Stimulated activated CD4-positive, alpha-beta T cell treated with anti-CD3 and anti-CD28 coated beads, Interleukin-2, amount 100 ng/mL, for 48 hours (primary cell): ENCODE data around the gene PHF2.

Source experiments
- DNase-seq, 2 donors: peaks; one replicate each; pipeline ENCODE4 v3.0.0-alpha.2; 2020

Gene PHF2

DNA sequence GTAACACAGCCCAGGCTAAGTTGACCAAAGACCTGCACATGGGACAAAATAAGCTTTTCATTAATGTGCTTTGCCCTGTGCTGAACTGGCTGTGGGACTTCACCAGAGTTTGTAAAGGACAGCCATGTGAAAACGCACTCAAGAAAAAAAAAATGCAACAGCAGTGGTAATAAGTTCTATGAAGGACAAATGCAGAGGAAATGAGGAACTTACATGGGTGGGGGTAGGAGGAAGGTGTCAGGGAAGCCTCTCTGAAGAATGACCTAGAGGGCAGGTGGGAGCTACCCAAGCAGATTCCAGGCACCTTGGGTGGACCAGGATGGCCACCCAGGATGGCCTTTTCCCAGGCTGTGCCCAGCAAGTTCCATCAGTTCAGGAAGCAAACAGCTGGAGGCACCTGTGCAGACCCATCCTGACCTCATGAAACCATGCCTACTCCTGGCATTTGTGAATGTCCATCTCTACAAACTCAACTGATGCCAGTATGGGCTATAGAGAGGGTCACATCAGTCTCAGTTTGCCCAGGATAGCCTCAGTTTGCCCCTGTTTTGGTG, 6.7 kb upstream of the PHF2 start:
- no peak for DNase-seq

DNA sequence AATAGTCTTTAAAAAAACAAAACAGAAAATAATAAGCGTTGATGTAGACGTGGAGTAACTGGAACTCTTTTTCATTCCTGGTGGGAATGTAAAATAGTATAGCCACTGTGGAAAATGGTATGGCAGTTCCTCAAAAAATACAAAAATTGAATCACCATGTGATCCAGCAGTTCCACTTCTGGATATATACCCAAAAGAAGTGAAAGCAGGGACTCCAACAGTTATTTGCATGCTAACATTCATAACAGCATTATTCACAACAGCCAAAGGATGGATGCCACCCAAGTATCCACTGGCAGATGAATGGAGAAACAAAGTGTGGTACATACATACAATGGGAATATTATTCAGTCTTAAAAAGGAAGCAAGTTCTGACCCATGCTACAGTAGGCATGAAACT, 4.2 kb upstream of the PHF2 start:
- no peak for DNase-seq

DNA sequence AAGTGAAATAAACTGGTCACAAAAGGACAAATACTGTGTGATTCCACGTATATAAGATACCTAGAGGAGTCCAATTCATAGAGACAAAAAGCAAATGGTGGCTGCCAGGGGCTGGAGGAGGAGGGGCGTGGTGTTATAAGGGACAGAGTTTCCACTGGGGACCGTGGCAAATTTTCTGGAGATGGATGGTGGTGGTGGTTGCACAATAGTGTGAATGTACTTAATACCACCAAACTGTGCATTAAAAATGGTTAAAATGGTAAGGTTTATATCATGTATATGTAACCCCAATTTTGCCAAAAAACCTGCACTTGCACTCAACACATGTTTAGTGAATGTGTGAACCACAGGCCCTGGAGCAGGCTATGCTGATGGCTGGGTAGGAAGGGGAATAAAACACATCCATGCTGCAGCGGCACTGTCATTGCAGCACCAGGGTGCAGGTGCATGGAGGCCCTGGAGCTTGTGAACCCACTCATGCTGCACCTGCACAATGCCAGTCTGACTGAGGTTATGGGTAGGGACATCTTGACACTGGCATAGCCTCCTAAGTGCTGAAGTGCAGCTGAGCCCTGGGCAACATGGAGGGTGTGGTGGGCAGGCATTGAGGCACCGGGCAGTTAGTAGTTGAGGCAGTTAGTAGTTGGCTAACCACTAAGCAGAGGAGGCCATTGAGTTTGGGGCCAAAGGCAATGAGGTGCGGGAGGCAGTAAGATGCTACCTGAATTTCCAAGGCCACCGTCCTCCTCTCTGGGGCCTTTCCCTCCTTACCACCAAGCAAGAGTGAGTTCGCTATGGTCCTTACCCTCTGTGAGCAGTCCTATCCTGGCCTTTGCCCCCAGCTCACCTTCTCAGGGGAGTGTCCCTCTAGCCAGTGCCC, 3.5 kb upstream of the PHF2 start:
- no peak for DNase-seq

DNA sequence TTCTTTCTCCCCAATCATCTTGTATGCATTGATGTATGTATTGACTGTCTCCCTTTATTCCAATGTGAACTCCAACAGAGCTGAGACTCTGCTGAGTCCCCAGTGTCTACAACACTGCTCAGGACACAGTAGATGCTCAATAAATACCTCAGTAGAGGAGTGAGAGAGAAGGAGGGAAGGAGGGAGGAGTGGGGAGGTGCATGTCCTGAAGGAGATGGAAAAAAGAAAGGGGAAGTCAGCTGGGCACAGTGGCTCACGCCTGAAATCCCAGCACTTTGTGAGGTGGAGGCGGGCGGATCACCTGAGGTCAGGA, 2.9 kb upstream of the PHF2 start:
- DNase-seq: no peak

DNA sequence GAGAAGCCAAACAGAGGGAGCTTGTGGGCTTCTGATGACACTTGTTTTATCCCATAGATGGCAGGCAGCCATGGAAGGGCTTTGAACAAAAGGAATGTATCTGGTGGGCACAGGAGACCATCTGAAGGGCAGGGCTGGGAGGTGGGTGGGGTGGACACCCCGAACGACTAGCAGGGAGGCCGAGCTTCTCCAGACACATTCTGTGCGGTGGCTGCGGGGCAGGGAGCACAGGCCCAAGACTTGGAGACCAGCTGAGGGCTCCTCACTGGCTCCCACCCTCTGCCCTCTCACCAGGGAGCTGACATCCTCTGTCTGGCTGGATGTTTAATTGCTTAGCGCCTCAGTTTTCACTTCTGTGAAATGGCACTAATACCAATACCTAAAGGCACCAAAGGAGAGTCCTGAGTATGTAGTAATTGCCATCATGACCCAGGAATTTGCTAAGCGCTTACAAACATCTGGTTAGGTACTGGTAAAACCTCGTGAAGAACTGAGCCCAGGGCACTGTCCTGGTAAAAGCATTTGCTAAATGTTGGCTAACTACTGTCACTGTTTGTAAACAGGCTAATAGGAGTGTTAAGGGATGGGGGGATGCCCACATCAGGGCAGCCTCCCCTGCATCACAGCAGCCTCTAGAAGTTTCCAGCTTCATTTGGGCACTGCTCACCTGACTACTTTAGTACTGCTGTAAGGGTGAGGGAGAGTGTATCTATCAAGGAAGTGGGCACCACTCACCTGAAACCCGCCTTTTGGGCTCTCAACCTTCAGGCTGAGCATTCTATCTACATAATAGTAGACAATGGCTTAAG, 2.1 kb upstream of the PHF2 start:
- DNase-seq: no peak

DNA sequence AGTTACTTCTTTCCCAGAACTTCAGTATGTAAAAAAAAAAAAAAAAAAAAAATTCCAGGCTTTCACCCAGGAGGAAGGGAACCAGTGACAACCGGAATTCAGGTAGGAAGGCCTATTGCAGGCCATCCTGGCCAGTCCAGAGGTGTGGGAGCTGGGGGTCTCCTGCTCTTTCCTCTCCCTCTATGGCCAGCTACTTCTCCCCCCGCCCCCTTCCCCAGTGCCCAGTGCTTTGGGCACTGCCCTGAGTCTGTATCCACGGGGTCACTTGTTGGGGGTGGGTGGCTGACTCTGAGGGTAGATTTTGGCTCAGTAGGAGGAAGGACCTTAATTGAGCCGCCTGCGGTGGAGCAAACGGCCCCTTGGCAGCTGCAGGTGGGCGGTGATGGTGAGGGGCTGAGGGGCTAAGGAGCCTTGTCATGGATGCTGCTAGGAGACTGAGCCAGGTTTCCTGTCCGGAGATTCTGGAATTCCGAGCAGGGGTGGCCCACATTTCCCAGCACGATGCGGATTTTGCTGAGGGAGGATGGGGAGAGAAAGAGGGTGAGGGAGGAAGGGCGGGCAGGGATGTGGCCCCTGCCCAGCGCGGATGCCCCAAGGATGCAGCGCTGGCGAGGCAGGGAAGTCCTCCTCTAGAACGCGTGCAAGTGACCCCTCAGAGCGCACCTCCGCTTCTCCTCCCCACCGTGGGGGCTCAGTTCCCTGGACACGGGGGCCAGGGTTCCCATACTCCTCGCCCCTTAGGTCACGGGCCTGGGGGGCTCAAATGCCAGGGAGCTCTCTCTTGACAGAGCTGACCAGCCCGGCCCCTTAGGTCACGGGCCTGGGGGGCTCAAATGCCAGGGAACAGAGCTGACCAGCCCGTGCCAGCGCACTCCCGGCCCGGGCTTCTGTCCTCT, 1.2 kb upstream of the PHF2 start:
- no peak for DNase-seq

DNA sequence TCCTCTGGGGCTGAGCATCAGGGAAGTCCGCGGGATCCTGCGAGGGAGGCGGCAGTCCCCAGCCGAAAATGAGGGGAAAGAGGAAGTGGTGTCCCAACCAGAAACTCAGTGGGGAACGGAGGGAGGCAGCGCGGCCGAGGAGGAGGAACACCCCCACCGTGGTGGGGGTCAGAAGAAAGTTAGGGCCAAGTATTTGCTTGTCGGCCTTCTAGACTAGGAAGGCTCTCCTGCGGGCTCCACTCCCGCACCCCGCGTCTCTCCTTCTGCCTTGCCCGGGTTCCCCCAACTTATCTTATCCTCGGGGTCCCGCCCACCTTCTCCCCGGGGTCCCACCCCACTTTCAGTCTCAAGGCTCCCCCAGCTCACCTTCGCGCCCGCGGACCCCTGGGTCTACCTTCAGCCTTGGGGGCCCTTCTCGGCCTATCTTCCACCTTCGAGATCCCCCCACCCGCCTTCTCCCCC, 557 bp upstream of the PHF2 start:
- DNase-seq: peak; percentile 38 to 39

DNA sequence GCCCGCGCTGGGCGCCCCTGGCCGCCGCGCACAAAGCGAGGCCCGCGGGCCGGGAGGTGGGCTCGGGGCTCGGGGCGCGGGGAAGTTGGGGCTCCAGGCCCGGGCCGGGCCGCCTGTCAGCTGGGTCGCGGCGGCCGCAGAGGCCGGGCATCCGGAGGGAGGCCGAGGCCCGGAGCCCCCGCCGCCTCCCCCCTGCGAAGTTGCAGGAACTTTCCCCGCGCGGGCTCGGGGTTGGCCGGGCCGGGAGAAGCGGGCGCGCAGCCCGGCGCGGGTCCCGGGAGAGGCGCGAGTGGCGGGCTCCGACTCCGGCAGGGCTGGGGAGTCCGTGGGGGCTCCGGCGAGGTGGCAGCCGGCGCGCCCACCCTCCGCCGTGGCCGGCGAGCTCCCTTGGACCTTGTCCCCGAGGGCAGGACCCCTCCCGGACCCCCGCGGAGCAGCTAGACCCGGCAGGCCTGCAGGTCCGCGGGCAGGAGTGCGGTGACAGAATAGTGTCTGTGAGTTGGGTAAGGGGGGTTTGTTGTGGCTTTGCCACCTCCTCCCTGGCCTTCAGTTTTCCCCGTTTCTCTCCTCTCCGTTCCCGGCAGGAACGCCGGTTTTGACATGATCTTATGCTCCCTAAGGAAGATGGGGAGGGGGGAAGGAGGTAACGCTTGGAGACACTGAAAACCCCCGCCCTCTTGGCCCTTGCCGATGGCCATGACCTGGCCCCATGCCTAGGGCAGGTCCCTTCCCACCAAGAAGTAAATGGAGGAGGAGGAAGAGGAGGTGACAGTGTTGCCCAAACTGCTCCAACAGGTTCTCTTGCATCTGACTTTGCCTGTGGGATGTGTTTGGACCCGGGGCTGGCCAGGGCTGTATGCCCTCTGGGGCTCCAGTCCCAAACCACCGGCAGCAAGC, 942 bp downstream of the PHF2 start:
- peak in 1 of 2 donors; percentile 22 for DNase-seq

DNA sequence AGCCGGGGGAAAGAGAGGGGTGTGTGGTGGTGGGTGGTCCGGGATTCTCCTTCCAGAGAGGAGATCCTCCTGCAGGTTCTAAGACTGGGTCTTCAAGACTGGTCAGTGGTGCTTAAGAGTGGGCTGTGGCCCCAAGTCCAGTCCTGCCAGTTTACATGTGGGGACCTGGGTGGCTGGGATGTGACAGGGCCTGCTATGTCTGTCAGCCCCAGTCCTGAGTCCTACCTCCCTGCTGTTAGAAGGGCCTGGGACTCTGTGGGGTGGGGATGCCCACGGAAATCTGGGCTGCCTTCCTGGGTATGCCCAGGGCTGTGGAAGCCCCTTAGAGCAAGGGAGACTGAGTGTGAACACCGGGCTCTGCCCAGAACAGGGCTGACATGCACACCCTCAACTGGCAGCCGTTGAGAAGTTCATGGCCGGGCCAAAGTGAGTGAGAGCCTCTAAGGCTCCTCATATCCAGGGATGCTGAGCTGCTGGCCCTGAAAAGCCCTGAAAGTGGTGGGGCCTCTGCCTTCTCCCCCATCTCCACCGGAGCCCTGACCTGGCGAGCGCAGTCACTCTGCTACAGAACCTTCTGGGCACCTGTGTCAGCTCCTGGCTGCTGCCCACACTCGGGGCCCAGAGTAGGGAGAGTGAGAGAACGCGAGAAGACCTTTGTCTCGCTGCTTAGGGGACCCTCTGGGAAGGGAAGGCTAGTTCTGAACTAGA, 1.7 kb downstream of the PHF2 start:
- DNase-seq: no peak

DNA sequence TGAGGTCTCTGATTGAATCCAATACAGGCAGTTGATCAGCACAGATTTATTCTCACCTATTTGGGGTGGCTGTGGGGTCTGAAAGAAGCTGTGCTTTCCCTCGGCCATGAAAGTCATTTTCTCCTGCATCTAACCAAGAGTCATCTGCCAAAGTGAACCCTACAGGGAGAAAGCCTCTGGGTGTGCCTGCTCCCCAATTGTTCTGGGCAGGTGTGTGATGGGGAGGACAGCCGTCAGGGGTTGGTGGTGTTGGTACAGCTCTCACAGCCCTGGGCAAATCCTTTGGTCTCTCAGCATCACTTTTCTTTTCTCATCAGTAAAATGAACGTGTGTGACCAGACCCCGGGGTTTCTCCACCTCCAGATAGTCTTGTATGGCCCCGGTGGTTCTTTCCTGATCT, 2.5 kb downstream of the PHF2 start:
- DNase-seq: no peak

DNA sequence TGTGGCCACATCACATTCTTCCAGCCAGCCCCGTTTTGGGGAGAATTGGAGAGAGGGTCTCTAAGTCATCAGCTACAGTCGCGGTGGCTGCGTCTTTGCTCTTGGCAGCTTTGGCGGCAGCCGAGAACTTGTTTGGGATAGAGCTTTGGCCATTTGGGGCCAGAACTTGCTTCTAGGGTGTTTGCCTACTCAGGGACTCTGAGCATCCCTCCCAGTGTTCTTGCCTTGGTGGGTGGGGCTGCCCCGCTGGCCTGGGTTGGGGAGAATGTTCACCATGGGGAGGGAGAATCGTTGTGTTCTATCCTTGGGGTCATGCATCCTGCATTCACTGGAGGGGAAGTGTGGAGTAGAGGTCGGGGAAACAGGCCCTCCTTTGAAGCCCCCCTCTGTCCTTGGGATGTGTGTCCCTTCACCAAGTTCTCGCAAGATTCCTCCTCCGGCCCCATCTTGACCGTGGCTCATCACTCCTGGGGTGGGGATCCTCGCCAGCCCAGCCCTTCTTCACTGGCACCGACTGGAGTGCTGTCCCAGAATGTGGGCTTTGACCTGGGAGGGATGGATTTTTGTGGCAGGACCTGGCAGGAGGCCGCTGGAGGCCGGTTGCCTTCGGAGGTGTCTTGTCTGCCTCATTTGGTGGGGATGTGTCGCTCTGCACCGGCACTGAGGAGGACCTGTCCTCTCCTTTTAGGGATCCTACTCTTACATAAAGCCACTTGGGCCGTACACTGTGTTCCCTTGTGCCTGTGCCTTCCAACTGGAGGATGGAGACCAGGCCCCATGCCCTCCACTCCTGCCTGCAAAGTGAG, 3.5 kb downstream of the PHF2 start:
- no peak for DNase-seq

DNA sequence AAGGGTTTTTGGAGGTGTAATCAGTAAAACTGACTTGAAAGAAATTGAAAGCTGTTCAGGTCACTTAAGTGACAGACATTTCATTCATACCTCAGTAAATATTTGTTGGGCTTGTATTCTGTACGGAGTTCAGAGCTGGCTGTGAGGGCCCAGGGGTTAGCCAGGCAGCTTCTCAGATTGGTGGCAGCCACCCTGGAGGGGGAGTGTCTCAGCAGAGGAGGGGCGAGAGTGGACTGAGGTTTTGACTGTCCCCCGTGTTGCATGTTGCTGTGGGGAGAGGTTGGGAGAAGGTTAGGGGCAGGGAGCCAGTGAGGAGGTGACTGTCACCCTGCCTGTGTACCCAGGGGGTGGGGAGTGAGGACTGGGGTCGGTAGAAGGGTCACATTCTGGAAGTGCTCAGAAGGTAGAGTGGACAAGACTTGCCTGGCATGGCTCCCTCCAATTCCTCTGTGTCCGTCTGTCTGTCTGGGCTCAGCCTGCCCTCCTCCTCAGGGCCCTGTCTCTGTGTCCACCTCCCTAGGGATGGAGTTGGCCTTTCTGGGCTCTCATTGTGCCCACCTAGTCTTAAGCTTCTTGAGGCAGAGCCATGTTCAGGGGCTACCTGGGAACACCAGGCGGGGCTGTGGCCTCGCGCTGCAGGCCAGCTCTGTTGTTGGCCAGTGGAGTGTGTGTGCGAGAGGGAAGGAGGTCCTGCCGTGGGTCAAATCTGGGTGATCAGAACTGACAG, 4.4 kb downstream of the PHF2 start:
- no peak for DNase-seq

DNA sequence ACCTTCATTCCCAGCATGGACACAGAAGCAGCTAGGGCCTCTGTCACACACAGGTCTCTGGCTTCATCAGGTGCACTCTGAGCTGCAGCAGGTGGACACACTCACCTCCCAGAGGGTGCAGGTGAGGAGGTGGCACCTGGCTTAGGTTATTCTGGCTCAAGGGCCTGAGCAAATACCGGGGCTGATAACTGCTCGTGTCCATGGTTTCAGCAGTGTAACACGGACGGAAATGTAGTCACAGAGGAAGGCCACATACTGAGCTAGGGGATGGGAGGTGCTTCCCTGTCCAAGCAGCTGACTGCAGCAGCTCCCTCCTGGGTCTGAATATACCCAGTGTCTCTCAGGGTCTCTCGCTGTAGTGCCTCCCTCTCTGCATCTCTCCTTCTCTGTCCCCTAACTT, 5.7 kb downstream of the PHF2 start:
- no peak for DNase-seq

DNA sequence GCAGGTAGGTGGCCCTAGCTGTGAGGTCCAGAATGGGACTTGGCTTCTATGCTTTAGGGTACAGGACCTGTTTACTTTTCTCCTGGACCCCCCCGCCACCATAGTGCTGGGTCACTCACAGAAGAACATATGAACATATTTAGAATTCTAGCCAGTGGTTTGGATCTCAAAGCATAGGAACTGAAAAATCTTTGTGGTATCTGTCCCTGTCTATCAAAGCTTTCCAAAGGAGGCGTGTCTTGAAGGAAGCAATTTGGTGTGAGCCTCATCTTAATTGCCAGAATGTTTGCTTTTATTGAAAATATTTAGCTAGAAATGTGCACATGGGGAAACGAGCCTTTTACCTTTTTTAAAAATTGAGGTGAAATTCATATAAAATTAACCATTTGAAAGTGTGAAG, 6.2 kb downstream of the PHF2 start:
- DNase-seq: no peak

DNA sequence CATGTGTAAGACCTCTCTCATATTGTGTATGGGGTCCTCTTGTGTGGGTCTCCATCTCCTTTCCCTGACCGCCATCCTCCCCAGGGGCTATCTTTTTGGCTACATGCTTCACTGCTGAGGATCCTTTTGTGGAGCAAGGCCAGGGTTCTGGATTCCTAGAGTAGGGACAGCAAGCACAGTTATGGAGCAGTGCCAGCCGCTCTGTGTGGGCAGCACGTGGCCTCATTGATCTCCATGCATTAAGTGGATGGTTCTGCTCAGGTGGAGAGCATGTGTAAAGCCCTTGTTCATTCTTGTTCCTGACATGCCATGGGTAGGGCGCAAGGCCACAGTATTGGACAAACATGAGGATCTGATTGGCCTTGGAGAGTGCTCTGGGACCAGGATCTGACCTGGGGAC, 8.9 kb downstream of the PHF2 start:
- no peak for DNase-seq

DNA sequence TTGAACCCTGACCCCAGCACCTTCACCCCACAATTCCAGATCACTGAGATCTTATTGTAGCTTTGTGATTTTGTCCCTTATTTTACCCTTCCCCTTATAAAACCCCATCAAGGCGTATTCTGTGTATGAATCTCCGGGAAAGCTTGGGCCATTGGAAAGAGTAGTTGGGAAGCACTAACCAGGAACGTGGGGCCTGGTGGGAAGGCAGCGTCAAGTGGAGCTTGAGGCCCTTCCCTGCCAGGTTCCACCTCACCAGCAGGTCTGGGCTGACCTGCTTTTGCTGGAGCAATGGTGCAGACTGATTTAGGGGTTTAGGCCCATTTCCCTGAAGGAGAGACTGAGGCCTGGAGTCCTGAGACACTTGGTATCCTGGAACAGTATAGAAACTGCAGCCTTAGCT, 9.3 kb downstream of the PHF2 start:
- no peak for DNase-seq

DNA sequence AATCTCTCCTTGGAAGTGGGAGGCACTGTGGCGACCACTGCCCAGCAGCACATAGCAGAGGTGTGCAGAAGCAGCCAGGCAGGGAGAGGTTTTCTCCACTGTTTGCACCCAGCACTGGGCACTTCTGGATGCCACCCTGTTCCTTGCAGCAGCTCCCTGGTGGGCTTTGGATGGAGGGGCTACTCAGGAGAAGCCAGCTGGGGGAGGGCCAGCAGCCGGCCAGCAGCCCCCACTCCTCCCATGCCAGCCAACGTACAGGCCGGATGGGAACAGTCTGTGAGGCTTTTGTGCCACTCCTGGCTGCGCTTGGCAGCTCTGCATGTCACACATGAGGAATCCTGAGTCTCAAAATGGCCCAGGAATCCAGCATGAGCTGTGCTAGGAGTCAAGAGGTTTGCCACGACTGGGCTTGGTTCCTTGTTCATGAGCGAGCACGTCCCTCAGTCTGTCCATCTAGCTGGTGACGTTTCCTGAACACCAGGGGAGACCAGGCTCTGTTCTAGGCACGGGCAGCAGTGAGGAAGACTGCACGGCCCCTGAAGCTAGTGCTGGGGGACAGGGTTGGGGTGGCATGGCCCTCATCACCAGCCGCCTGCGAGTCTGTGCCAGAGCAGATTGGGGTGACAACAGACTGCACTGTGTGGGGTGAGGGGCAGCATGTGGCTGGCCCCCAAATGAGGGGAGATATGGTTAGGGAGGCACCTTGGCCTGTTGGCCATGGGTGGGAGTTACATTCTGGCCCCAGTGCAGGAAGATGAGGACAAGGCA, 10.1 kb downstream of the PHF2 start:
- DNase-seq: no peak

DNA sequence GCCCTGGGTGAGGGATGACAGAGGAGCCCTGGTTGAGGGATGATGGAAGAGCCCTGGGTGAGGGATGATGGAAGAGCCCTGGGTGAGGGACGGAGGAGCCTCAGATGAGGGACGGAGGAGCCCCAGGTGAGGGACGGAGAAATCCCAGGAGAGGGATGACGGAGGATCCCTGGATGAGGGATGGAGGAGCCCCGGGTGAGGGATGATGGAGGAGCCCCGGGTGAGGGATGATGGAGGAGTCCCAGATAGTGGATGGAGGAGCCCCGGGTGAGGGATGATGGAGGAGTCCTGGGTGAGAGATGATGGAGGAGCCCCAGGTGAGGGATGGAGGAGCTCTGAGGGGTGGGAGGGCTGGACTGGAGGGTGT, 10.9 kb downstream of the PHF2 start:
- no peak for DNase-seq
